Spleen (tissue), 7 donors: ENCODE results near the gene SUPT3H.

Experiments
- POLR2A ChIP-seq, 3 donors: fragments of 450-650 bp; IDR thresholded peaks; one replicate each; pipeline ENCODE4 v1.5.1; 2017; ENCODE audit warnings: antibody characterized with exemption in 3 of 3, mild to moderate bottlenecking in 1 of 3
- TF ChIP-seq, protein P1 (sequence below), 11 experiments: fragments of 200-600 bp in 7 of 11; fragments of 450-650 bp in 4 of 11; sonication (generic) in 4 of 11; IDR thresholded peaks in 8 of 11; conservative IDR thresholded peaks in 3 of 11; 1 replicate in 7 of 11; 2 replicates in 4 of 11; pipeline versions ENCODE4 v1.4.0 to v1.8.0; 2016 to 2021; ENCODE audit warnings: antibody characterized with exemption in 11 of 11, inconsistent platforms in 4 of 11, mild to moderate bottlenecking in 1 of 11
- donor health status: DM: no; HTN: no; CAD: no; lungs with moderate emphysema.
- donor health status: DM: no; HTN: no; CAD: no.
- donor health status: DM: no; HTN: no; CAD: no.

DNA sequence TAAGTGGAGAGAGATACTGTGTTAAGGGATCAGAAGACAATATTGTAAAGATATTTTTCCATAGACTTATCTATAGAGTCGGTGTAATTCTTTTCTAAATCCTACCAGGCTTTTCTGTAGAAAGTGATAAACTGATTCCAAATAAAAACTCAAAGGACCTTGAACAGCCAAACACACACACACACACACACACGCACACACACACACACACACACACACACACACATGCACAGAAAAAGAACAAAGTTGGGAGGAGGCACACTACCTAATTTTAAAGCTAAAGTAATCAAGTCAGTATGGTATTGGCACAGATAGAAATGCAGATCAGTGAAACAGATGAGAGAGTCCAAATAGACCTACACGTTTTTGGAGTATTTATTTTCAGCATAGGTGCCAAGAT is 534.0 kb downstream of the SUPT3H start:
- TF ChIP-seq, protein P1, sequence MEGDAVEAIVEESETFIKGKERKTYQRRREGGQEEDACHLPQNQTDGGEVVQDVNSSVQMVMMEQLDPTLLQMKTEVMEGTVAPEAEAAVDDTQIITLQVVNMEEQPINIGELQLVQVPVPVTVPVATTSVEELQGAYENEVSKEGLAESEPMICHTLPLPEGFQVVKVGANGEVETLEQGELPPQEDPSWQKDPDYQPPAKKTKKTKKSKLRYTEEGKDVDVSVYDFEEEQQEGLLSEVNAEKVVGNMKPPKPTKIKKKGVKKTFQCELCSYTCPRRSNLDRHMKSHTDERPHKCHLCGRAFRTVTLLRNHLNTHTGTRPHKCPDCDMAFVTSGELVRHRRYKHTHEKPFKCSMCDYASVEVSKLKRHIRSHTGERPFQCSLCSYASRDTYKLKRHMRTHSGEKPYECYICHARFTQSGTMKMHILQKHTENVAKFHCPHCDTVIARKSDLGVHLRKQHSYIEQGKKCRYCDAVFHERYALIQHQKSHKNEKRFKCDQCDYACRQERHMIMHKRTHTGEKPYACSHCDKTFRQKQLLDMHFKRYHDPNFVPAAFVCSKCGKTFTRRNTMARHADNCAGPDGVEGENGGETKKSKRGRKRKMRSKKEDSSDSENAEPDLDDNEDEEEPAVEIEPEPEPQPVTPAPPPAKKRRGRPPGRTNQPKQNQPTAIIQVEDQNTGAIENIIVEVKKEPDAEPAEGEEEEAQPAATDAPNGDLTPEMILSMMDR (IDR thresholded peaks at IDR 0.05 in 8 of 11, conservative IDR thresholded peaks at IDR 0.05 in 3 of 11): no peak
- TF ChIP-seq POLR2A (IDR thresholded peaks at IDR 0.05): no peak
